Fibroblast of lung (primary cell): Measurements from ENCODE around the gene RHBDF2. TPM values are rescaled to one million over a fixed set of nuclear protein-coding genes. Genes with fewer than 3 reads are reported as not detected.
"Not testable (repeated sequence)": the region's sequence is repeated elsewhere in the genome, so short reads cannot be mapped to it uniquely, and the experiment has no call there.

Source experiments
- DNase-seq, 2 donors: peaks; one replicate each; pipeline versions ENCODE4 v3.0.0 to v3.0.0-alpha.2; 2010; ENCODE audit warnings: low read depth in 2 of 2
- H2AFZ ChIP-seq: 2 replicates; pipeline ENCODE4 v1.5.1; 2012; ENCODE audit warnings: low read length, control low read depth, inconsistent platforms
- H3K27ac ChIP-seq: 2 replicates; pipeline ENCODE4 v1.5.1; 2011; ENCODE audit warnings: low read length, control low read depth; ENCODE audit not compliant: insufficient read depth
- H3K27me3 ChIP-seq: 2 replicates; pipeline ENCODE4 v1.5.1; 2011; ENCODE audit warnings: mild to moderate bottlenecking, low read length; ENCODE audit not compliant: control insufficient read depth, insufficient read depth
- H3K36me3 ChIP-seq: 2 replicates; pipeline ENCODE4 v1.5.1; 2011; ENCODE audit warnings: low read length; ENCODE audit not compliant: control insufficient read depth, insufficient read depth
- H3K4me1 ChIP-seq: 2 replicates; pipeline ENCODE4 v1.5.1; 2011; ENCODE audit warnings: low read length; ENCODE audit not compliant: control insufficient read depth, insufficient read depth; ENCODE audit errors: extremely low read depth
- H3K4me2 ChIP-seq: 2 replicates; pipeline ENCODE4 v1.5.1; 2011; ENCODE audit warnings: low read length, control low read depth; ENCODE audit not compliant: insufficient read depth; ENCODE audit errors: extremely low read depth
- H3K4me3 ChIP-seq, 4 experiments: fragments of 200-600 bp in 1 of 4; sonication (generic) in 1 of 4; replicated peaks in 1 of 4; 2 replicates each; pipeline ENCODE4 v1.5.1; 2011 to 2016; ENCODE audit warnings: low read length in 4 of 4, low read depth in 3 of 4, mild to moderate bottlenecking in 3 of 4, control low read depth in 2 of 4, inconsistent platforms in 1 of 4, mixed read lengths in 1 of 4; ENCODE audit not compliant: insufficient read depth in 1 of 4; ENCODE audit errors: control extremely low read depth in 1 of 4
- H3K79me2 ChIP-seq: 2 replicates; pipeline ENCODE4 v1.5.1; 2012; ENCODE audit warnings: mild to moderate bottlenecking, low read length, inconsistent platforms; ENCODE audit not compliant: control insufficient read depth, insufficient read depth
- H3K9ac ChIP-seq: 2 replicates; pipeline ENCODE4 v1.5.1; 2011; ENCODE audit warnings: mild to moderate bottlenecking, low read length, control low read depth; ENCODE audit not compliant: insufficient read depth
- H3K9me3 ChIP-seq: 2 replicates; pipeline ENCODE4 v1.5.1; 2012; ENCODE audit warnings: low read depth, low read length; ENCODE audit not compliant: control insufficient read depth, insufficient read depth
- H4K20me1 ChIP-seq: 2 replicates; pipeline ENCODE4 v1.5.1; 2011; ENCODE audit warnings: low read length; ENCODE audit not compliant: control insufficient read depth, insufficient read depth; ENCODE audit errors: extremely low read depth
- EZH2 ChIP-seq: IDR thresholded peaks from 2 replicates; pipeline ENCODE4 v1.5.1; 2012; ENCODE audit warnings: low read length, control low read depth, mild to moderate bottlenecking; ENCODE audit errors: missing control alignments
- polyA plus RNA-seq, 2 donors: library from polyadenylated mRNA; depleted of rRNA in 1 of 2; stranded (reverse) in 1 of 2; unstranded in 1 of 2; fragments of >200 nt; gene quantifications; 2 replicates each; pipeline ENCODE4 v1.2.1, GENCODE V29; 2011 to 2012; ENCODE audit warnings: missing spikeins in 1 of 2
- total RNA-seq: library from RNA; depleted of rRNA; stranded (reverse); fragments of >200 nt; gene quantifications from 2 replicates; pipeline ENCODE4 v1.2.1, GENCODE V29; 2014
- TF ChIP-seq, protein P1 (sequence below), 2 donors: IDR thresholded peaks in 1 of 2; conservative IDR thresholded peaks in 1 of 2; 1 replicate in 1 of 2; 2 replicates in 1 of 2; pipeline ENCODE4 v1.5.1; 2011 to 2012; ENCODE audit warnings: low read length in 2 of 2, control low read depth in 1 of 2, inconsistent platforms in 1 of 2, low read depth in 1 of 2, mild to moderate bottlenecking in 1 of 2

RHBDF2 gene
- total and polyA plus RNA-seq, 2 donors (not counting 1 experiment from before 2014, with no cell fraction given), result 0.94 to 5.1 TPM

DNA sequence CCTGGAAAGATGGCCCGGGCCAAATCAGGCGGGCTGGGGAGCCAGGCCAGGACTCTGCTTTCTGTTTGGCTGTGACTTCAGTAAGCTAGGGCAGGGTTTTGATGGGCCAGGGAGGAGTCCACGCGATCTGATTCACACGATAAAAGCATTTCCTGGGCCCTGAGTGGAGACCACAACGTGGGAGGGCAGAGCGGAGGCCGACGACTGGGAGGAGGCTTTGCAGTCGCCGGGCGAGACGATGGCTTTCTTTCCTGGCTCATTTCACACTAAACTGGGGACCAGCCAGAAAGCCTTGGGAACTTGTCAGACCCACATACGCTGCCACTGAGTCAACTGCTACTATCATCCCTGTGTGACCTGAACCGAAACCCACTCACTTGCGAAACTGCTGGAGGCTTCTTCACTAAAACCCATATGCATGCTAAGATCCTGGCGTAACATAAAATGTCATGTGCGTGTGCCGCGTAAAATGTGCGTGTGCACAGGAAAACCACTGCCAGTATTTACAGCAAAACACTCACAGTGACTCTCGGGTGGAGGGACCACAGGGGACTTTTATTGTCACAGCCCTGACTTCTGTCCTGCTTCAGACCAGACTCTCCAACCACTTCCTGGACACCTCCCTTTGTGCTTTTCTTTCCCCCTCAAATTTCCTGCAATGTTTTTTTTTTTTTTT lies 14.2 kb upstream of the RHBDF2 start:
- Histone ChIP-seq H3K27me3 (peaks cover 2% of the 10 kb centered on the region), H3K79me2 (no peaks in the 10 kb centered on the region), H3K4me3 (peak overlapping the region in 3 of 4 experiments; percentile 3 to 46 (median 41)), H3K9ac (peak overlapping the region; percentile 63), H3K4me1 (peaks cover 10% of the 10 kb centered on the region), H3K9me3 (no peaks in the 10 kb centered on the region), H3K27ac (peak overlapping the region; percentile 90), H3K36me3 (no peaks in the 10 kb centered on the region), H3K4me2 (peak overlapping the region; percentile 61), H2AFZ (peak overlapping the region; percentile 60), H4K20me1 (no peaks in the 10 kb centered on the region)
- no peak for TF ChIP-seq EZH2
- TF ChIP-seq, protein P1, sequence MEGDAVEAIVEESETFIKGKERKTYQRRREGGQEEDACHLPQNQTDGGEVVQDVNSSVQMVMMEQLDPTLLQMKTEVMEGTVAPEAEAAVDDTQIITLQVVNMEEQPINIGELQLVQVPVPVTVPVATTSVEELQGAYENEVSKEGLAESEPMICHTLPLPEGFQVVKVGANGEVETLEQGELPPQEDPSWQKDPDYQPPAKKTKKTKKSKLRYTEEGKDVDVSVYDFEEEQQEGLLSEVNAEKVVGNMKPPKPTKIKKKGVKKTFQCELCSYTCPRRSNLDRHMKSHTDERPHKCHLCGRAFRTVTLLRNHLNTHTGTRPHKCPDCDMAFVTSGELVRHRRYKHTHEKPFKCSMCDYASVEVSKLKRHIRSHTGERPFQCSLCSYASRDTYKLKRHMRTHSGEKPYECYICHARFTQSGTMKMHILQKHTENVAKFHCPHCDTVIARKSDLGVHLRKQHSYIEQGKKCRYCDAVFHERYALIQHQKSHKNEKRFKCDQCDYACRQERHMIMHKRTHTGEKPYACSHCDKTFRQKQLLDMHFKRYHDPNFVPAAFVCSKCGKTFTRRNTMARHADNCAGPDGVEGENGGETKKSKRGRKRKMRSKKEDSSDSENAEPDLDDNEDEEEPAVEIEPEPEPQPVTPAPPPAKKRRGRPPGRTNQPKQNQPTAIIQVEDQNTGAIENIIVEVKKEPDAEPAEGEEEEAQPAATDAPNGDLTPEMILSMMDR (conservative IDR thresholded peaks at IDR 0.05 in 1 of 2, IDR thresholded peaks at IDR 0.05 in 1 of 2; ENCODE audit: low read depth in 1 of 2, low read length in 2 of 2), result no peak
- peak; percentile 96 for DNase-seq

DNA sequence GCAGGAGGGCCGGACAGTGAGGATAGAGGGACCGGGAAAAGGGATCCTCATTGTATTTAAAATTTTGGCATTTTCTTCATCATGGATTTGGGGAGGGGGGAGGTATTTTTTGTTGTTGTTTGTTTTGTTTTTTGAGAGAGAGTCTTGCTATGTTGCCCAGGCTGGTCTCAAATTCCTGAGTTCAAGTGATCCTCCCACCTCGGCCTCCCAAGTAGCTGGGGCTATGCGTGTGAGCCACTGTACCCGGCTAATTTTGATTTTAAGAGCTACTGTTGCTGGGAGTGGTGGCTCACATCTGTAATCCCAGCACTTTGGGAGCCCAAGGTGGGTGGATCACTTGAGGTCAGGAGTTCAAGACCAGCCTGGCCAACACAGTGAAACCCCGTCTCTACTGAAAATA lies 13.1 kb upstream of the RHBDF2 start:
- not testable (repeated sequence) for H3K27ac ChIP-seq, H3K79me2 ChIP-seq, H3K36me3 ChIP-seq, H3K27me3 ChIP-seq, H3K4me2 ChIP-seq, H3K9me3 ChIP-seq, H4K20me1 ChIP-seq, H2AFZ ChIP-seq, H3K4me3 ChIP-seq, H3K9ac ChIP-seq, DNase-seq
- peaks cover 10% of the 10 kb centered on the region for H3K4me1 ChIP-seq

DNA sequence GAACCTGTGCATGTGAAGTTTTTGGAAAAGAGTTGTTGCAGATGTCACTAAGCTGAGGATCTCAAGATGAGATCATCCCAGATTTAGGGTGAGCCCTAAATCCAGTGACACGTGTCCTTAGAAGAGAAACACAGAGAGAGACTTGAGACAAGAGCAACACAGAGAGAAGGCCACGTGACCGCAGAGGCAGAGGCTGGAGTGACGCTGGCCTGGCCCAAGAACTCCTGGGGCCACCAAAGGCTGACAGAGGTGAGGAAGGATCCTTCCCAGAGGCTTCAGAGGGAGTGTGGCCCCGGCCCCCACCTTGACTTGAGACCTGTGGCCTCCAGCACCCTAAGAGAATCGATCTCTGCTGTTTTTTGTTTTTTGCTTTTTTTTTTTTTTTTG lies 12.1 kb upstream of the RHBDF2 start:
- Histone ChIP-seq H3K36me3 (no peaks in the 10 kb centered on the region), H3K79me2 (no peaks in the 10 kb centered on the region), H3K9me3 (no peaks in the 10 kb centered on the region), H3K27ac (no peak overlapping the region), H3K9ac (no peak overlapping the region), H3K27me3 (peaks cover 2% of the 10 kb centered on the region), H2AFZ (no peak overlapping the region), H3K4me2 (no peak overlapping the region), H3K4me3 (no peak overlapping the region), H4K20me1 (no peaks in the 10 kb centered on the region), H3K4me1 (peaks cover 10% of the 10 kb centered on the region)
- TF ChIP-seq, protein P1 (conservative IDR thresholded peaks at IDR 0.05 in 1 of 2, IDR thresholded peaks at IDR 0.05 in 1 of 2; ENCODE audit: low read depth in 1 of 2, low read length in 2 of 2), result no peak
- no peak for DNase-seq
